Stimulated activated CD8-positive, alpha-beta memory T cell treated with anti-CD3 and anti-CD28 coated beads, Interleukin-4, amount 100 ng/mL, for 48 hours (primary cell): Measurements from ENCODE around the gene ZNF497.
"Not testable (repeated sequence)": the region's sequence is repeated elsewhere in the genome, so short reads cannot be mapped to it uniquely, and the experiment has no call there.

Source experiments
- DNase-seq: peaks from one replicate; pipeline ENCODE4 v3.0.0-alpha.2; 2020

ZNF497 gene

DNA sequence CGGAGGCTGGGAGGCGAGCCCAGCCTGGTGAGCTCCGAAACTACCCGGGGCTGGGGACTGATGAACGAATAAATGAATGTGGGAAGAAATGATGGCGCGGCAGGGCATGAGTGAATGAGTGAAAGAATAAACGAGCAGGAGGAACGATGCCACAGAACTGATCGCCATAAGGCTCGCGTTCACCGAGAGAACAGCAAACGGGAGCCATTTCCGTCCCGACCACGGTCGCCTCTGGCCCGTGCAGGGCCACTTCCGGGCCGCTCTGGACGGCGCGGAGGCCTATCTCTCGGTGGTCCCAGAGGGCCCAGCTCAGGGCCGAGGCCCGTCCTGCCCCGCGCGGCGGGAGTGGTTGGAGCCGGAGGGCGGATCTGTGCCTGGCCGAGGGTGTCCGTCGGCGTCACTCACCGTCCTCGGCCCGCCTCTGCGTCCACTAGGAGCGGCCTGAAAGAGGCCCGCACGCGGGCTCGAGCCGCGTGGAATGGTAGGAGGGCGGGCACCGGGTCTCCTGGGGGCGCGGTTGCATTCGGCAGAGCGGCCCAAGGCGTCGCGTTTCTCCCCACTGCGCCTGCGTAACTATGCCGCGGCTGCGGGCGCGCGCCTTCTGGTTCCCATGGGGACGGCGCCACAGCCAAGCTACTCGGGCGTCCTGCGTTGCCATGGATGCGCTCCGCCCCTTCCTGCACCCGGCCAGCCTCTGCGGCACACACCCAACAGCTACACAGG, at the start of gene ZNF497:
ZNF497 (minus strand) TSS at position 480 of the 723 bp plus-strand sequence. CDS start 5,116 bp downstream, outside the sequence.
- peak; percentile 98 for DNase-seq

DNA sequence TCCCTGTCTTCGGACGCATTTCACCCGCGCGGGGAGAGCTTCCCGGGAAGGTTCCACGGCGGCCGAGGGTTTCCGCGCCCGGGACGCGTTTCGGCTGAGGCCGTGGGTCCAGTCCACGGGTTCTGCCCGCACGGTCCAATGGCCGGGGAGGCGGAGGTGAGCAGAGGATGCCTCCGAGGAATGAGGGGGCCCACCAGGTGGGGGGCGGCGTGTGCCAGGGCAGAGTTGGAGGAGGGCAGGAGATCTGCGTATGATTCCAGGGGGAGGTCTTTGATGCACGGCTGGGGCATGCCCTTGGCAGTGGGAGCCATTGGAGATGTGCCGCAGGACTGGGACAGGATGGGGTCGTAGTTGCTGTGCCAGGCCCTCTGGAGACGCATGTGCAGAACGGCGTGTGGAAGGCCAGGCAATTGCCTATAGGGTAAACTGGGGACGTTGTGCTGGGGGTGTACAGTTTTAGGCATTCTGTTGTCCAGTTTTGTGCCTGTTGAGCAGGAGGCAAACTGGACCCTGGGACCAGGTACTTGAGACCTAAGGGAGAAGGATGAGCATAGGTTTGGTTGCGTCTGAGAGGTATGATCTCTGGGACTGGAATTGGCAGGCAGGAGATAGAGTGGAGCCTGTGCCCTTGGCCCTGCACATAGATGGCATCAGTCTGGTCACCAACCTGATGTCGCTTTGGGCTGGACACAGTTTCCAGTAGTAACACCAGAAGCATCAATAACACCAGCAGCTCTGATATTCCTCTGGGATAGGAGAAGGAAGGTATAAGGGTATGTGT, 46.6 kb upstream of the ZNF497 start:
- peak; percentile 61 for DNase-seq

DNA sequence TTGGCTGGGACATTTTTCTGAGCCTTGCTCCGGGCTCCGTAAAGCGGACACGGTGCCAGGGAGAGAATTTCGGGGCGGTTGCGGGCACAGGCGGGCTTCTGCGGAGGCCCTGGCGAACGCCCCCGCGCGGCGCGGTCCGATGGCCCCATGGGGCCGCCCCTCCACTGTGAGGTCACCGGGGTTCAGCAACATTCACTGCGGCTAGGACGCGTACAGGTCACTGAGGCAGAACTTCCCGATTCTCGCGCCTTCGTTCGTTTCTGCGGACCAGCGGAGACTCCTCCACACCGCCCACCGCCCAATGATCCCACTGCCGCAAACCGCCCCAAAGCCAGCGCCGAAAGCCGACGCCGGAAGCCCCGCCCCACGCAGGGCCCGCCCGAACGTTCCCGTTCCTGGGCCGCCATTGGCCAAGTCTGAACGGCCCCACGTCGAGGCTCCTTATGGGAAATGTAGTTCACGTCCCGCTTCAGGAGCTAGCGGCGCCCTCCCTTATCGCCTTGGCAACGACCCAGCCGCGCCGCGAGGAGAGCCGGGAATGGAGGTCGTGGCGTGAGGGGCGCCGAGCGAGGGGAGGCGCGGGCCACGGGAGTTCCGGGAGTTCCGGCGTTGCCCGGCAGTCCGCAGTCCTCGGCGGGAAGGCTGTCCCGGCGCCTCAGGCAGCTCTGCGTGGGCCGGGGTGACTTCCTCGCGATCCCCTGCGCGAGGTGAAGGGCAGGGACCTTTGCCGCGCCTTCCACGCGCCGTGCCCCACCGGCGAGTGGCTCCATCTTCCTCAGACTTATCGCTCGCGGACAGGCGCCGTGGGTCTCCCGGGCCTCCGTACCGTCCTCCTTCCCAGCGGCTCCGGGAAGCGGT, 45.8 kb upstream of the ZNF497 start, which contains the start of gene ZNF584:
ZNF584 (plus strand) TSS at position 498 of the 858 bp plus-strand sequence. CDS start 499 bp downstream, outside the sequence.
- peak; percentile 96 for DNase-seq

DNA sequence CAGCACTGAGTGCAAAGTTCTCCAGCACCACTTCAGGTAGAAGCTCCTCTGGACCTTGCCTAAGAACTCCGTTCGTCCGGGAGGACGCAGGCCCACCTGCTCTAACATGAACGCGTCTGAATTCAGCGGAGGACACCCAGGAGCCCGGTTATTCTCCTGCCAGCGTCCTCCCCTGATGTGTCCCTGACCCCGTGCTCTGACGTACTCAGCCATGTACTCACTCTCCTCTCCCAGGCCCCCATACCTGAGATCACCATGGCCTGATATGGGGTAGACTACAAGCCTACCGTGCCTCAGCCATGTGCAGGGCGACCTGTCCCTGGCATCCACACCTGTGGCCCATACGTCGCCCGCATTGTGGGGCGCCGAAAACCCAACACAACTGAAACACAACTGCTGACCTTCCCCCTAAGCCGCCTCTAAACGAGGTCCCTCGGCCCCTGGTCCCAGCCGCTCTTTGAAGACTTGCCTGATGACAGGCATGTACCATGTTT, 45.2 kb upstream of the ZNF497 start:
- peak; percentile 36 for DNase-seq

DNA sequence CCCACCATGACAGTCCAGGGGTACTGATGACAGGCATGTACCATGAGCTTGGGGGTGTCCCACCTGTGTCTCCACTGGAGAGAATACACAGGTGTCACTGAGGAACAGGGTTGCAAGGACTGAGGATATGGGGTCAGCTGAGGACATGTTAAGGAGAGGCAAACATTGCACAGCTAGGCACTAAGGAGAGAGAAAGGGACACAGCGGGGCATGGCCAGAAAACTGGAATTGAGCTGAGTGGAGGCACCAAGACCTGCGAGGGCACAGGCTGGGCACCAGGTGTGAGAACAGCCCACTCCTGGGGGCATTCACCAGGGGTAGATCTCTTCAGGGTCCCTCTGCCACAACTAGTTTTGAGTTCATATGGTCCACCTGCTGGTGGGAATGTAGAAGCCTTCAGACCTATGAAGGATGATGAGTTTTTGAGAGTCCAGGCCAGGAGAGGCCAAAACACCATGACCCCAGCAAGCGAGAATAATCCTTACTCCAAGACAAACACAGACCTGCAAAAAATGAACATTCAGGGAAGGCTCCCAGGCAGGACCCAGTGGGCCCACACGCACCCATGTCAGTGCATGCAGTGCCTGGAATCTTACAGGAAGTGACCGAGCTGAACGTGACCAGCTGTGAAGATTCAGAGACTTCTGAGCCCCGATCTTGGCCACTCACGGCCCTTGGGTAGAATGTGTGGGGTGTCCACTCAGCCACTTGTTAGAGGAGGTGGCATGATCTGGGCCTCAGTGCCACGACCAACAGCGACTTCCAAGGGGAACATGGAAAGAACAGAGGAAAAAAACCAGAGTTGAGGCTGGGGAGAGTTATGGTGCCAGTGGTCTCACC, 44.5 kb upstream of the ZNF497 start:
- DNase-seq, result no peak

DNA sequence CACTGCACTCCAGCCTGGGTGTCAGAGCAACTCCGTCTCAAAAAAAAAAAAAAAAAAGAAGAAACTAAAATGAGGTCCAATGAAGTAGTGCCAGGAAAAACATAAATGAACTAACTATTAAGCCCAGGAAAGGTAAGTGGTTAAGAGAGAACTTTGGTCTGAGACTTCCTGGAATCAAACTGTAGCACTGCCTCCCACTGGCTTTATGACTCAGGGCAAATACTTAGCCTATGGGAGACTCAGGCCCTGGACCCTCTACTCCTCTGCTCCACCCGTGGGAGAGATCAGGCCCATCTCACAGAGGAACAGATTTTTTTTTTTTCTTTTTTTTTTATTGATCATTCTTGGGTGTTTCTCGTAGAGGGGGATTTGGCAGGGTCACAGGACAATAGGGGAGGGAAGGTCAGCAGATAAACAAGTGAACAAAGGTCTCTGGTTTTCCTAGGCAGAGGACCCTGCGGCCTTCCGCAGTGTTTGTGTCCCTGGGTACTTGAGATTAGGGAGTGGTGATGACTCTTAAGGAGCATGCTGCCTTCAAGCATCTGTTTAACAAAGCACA, 41.4 kb upstream of the ZNF497 start:
- DNase-seq, result not testable (repeated sequence)

DNA sequence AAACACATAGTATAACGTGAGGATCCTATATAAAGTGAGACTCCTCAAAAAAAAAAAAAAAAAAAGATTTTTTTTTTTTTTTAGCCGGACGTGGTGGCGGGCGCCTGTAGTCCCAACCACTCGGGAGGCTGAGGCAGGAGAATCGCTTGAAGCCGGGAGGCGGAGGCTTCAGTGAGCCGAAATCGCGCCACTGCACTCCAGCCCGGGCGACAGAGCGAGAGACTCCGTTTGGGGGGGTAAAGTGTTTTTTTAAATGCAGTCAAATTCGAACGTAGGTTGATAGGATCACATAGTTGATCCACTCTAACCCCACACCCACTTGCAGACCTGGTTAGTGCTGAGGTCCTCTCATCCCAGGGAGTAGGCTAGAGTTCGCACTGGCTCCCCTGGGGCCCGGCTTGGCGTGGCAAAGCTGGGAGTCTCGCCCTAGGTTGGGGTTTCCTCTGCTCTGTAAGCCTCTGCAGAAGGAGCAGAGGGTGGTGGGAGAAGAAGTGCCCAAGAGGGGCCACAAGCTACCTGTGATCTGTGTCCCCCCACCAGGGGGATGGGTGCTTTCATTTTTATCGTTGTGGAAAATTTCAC, 39.4 kb upstream of the ZNF497 start:
- DNase-seq, result no peak

DNA sequence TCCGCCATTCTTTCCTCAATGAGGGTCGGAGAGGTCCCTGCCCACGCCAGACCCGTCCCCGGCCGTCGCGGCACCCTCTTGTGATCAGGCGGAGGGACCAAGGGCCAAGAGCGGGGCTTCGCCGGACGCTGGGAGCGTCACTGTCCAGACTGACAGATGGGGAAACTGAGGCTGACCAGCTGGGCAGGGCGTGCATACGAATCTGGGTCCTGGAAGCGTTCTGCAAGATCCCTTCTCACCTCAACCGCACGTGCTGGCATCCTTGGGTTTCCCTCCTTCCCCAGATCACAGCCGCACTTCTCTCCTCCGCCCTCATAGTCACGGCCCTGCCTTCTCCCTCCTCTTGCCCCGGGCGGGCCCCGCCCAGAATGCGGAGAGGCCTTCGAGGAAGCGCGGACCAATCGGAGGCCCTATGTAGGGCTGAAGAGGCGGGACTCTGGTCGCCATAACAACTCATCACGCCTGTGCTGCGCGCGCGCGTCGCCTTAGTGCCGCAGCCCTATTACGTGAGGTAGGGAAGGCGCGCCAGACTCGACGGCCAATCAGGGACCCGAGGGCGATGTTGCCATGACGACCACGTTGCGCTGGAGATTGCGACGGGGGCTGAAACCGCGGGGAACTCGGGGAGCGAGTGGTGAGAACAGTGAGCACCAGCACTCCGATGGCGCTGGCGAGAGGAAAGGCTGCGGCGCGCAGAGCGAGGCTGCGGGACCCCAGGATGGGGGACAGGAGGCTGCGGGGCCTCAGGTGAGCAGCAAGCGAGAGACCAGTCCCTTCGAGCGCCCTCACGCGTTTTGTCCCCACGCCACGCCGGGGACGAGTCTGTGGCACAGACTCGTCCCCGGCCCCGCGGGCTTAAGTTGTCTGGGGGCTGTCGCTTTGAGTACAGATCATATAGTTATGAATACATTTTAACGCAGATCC, 38.6 kb upstream of the ZNF497 start:
- peak; percentile 99 for DNase-seq

DNA sequence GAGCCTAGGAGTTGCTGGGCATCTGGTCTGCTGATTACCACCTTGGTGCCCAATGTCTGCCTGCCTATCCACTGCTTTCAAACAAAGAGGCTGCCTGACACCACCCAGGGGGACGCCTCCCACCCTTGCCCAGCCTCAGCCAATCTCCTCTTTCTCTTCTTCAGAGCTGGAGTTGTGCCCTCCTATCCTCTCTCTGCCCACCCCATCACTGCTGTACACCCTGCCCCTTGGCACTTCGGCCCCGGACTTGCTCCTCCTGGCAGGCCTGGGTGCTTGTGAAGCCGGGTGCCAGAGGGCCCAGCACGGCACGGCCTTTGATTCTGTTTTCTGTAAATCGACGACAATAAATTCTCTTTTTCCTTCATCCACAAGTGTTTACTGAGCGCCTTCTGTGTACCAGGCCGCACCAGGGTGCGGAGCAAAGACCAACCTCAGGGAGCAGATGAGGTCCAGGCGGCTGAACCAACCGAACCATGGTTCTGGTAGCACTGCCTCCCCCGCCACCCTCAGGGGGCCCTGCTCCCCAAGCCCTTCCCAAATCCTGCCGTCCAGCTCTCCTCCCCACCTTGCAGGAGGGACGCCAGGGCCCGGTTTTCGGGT, 37.9 kb upstream of the ZNF497 start:
- no peak for DNase-seq

DNA sequence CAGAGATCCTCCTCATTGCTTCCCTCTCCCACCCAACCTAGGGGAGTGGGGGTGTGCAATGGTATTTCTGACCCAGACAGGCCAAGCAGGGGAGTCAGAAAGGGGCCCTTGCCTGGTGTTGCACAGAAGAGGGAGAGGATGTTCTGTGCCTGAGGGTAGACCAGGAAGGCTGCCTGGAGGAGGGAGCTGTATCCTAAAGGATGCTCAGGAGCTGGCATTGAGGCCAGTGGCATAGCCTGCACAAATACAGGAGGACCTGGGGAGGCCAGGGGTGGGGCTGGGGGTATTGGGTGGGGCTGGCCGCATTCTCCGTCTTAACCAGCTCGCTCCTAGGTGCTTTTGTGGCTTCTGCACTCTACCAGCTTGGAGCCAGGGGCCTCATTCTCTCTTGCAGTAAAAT, 37.4 kb upstream of the ZNF497 start:
- no peak for DNase-seq

DNA sequence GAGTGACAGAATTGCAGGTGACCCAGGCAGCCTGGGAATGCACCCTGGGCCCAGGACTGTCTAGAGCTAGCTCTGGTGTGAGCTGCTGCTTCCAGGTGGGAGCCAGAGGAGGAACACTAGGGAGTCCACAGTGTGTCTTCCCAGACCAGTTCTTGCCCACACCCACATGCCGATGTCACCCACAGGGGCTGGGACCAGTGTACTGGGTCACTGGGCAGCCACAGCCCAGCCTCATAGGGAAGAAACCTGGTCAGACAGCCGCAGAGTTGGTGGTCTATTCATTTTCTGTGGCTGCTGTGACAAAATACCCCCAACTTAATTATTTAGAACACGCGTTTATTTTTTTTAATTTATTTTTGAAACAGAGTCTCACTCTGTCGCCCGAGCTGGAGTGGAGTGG, 36.0 kb upstream of the ZNF497 start:
- no peak for DNase-seq

DNA sequence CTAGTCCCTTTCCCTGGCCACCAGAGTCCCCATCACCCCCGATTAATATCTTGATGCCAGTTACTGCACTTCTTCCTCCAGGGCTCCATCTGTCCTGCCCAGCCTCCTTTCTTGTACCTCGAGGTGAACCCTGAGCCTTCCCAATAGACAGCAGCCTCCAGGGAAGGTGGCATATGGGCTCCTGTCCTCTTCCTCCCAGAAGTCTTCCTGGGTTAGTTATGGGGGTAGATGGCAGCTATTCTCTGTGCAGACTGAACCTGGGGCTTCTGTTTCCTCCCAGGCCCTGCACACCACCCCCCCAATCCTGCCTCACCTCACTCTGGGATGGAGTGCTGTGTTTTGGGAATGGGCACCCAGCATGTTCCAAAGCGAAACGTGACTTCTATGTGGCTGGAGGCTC, 35.5 kb upstream of the ZNF497 start:
- DNase-seq, result no peak

DNA sequence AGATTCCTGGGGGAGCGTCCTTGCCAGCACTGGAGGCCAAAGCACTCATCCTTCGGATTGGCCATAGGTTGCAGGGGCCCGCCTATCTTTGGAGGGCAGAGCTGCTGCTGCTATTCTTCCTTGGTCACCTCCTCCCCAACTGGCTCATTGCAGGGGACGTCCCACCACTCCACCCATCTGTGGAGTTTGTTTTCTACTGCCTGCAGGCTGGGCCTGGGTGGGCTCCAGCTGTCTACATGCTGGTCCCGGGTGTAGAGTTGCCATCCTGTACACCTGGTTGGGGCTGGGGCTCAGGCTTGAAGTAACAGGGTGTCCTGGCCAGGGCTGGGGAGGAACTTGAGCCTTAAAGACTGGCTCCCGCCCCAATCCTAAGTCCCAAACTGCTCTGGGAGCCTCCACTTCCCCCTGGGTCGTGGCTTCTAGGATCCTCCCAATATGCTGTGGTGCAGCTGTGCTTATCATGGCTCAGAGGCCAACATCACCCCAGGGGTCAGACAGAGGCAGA, 35.0 kb upstream of the ZNF497 start:
- DNase-seq, result no peak

DNA sequence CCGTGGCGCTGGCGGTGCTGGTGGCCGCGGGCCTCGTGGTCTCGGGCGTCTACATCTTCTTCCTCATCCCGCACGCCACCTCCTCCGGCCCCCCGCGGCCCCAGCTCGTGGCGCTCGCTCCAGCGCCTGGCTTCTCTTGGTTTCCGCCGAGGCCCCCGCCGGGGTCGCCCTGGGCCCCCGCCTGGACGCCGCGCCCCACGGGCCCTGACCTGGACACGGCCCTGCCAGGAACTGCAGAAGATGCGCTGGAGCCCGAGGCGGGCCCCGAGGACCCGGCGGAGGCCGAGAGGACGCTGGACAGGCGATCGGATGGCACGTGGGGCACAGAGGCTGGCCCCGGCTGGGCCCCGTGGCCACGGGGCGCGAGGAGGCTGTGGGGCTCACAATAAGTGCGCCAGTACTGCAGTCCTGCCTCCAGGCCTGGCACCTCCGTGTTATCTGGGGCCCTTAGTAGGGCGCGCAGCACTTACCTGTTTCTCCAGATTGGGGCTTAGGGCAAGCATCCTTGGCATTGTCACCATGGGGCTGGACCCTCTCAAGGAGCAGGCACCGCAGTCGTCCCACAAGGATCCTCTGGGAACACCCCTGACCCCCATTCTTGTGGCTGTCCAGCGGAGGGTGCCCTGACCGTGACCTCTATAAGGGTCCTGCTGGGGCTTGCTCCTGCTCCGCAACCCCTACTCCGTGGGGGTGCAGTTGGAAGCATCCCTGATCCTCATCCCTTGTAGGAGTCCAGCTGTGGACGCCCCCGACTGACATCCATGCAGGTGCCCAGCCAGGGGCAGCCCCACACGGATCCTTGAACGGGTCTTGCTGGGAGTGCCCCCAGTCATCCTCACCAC, 34.4 kb upstream of the ZNF497 start:
- no peak for DNase-seq

DNA sequence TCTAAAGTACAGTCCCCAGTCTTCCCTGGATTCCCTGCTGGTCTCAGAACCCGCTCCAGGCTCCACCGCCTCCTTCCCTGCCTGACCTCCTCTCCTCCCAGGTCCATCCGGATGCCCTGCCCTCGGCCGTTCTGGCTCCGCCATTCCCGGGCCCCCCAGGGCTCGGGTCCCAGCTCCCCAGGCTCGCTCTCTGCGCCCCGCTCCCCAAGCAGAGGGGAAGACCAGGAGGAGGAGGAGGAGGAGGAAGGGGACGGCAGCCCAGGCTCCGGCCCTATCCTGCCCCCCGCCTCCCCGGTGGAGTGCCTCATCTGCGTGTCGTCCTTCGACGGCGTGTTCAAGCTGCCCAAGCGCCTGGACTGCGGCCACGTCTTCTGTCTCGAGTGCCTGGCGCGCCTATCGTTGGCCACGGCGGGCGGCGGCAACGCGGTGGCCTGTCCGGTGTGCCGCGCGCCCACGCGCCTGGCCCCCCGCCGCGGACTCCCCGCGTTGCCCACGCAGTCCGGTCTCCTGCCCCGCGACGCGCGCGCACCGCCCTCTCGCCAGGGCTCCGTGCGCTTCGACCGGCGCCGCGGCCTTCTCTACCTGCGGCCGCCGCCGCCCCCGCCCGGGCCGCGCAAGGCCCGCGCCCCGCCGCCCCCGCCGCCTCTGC, 33.6 kb upstream of the ZNF497 start:
- DNase-seq, result peak; percentile 57

DNA sequence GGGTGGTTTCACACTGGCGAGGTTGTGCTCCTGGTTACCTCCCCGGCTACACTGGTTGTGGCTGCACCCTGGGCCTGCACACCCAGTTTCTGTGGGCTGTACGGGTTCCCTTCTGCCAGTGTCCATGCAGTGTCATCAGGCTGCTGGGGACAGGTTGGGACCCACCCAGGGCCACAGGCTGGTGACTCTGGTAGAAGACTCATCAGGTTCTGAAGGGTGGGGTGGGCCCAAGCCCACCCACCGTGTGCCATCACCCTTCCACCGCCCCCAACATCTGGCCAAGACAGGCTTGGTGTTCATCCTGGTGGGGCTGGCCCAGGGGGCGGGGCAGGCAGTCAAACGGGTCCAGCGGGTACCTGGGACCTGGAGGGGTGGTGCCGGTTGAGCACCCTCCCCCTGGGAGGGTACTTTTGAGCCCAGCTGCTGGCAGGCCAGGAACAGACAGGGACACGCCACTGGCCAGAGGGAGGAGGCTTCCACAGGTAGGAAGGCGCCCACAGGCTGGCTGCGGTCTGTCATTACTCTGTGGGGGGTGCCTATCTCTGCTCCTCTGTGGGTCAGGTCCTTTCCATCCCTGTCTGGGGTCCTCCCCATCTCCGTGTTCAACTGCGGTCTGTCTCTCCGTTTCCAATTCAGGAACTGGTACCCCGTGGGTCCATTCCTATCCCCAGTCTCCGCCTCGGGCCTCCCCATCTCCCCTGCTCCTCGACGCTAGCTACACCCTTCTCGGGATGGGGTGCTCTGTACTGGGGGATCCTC, 32.8 kb upstream of the ZNF497 start, which contains the start of gene RNF225:
RNF225 (plus strand) TSS at position 437 of the 759 bp plus-strand sequence. CDS start 434 bp downstream, outside the sequence.
- DNase-seq, result peak; percentile 63

DNA sequence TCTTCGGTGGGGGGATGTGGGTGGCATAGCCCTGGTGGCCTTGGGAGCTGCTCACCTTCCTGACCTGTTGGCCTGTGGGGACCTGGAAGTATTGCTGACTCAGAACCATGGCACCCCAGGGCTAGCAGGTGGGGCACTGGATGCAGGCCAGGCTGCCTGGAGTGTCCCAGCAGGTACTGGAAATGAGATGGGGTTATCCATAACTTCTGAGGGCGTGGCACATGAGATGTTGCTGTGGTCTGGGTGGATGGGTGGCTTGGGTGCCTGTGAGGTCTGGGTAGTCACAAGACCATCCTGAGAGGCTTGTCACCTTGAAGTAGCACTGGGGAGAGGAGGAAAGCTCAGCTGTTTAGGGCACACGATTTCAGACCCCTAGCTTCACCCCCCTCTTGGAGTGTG, 32.3 kb upstream of the ZNF497 start:
- no peak for DNase-seq
